HG02763 (cell line): ENCODE results near the gene ACSF2.

ENCODE experiments used
- ATAC-seq: cut with Tn5 transposase; IDR thresholded peaks from one replicate; pipeline ENCODE4 v1.9.1; 2021; ENCODE audit warnings: mild to moderate bottlenecking, moderate library complexity; ENCODE audit not compliant: unreplicated experiment

The ACSF2 gene

GRCh38 chr17:50495217-50495823 is 69.3 kb downstream of the ACSF2 start:
- ATAC-seq = no peak

DNA sequence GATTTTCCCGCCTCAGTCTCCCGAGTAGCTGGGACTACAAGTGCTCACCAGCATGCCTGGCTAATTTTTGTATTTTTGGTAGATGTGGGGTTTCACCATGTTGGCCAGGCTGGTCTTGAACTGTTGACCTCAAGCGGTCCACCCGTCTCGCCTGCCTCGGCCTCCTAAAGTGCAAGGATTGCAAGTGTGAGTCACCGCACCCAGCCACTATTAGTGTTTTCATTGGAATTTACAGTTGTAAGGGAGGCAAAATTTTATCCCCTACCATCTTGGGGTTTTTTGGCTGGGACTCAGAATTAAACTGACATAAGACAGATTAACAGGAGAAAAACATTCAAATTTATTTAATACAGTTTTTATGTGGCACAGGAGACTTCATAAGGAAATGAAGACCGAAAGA is 69.9 kb downstream of the ACSF2 start:
- no peak for ATAC-seq

- ATAC-seq = no peak
Measured at GRCh38 chr17:50498021-50498874, 72.2 kb downstream of the ACSF2 start.

DNA sequence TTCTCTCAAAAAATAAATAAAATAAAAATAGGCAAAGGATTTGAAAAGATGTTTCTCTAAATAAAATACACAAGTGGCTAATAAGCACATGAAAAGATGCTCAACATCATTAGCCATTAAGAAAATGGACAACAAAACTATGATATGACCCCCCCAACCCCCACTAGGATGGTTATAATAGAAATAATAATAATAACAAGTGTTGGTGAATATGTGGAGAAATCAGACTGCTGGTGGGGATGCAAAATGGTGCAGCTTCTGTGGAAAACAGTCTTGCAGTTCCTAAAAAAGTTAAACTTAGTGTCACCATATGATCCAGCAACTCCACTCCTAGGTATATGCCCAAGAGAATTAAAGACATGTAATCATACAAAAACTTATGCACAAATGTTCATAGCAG is 73.3 kb downstream of the ACSF2 start:
- no peak for ATAC-seq

- ATAC-seq = no peak
Measured at GRCh38 chr17:50499721-50500120, 73.7 kb downstream of the ACSF2 start.

- no peak for ATAC-seq
Measured at GRCh38 chr17:50501054-50501453, 75.0 kb downstream of the ACSF2 start.

- no peak for ATAC-seq
Measured at GRCh38 chr17:50502301-50502990, 76.4 kb downstream of the ACSF2 start.

- no peak for ATAC-seq
Measured at GRCh38 chr17:50505591-50506130, 79.6 kb downstream of the ACSF2 start.

DNA sequence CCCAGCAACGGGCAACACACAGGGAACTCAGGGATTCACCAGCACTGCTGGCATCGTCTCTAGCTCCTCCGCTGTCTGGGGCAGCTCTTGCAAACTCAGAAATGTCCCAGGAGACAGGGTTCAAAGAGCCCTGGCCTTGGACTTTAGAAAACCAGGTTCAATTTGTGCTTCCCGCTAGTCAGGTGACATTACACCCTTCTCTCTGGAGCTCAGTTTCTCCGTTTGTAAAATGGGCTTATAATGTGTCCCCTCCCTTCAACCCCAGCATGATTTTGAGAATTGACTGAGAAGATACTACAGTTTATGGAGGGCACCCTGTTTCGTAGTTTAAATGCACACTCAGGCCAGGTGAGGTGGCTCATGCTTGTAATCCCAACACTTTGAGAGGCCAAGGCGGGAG is 80.3 kb downstream of the ACSF2 start:
- ATAC-seq = no peak

GRCh38 chr17:50507871-50508572 is 82.0 kb downstream of the ACSF2 start, which contains the start of gene MYCBPAP:
MYCBPAP (plus strand) TSS chr17:50508439; CDS start chr17:50508675, 236 bp downstream.
- ATAC-seq = no peak

- no peak for ATAC-seq
Measured at GRCh38 chr17:50508573-50509460, 82.8 kb downstream of the ACSF2 start.

GRCh38 chr17:50511058-50511457 is 85.0 kb downstream of the ACSF2 start:
- peak; percentile 69 for ATAC-seq

- no peak for ATAC-seq
Measured at GRCh38 chr17:50513495-50513894, 87.5 kb downstream of the ACSF2 start.

GRCh38 chr17:50514388-50514787 is 88.4 kb downstream of the ACSF2 start:
- ATAC-seq = no peak

DNA sequence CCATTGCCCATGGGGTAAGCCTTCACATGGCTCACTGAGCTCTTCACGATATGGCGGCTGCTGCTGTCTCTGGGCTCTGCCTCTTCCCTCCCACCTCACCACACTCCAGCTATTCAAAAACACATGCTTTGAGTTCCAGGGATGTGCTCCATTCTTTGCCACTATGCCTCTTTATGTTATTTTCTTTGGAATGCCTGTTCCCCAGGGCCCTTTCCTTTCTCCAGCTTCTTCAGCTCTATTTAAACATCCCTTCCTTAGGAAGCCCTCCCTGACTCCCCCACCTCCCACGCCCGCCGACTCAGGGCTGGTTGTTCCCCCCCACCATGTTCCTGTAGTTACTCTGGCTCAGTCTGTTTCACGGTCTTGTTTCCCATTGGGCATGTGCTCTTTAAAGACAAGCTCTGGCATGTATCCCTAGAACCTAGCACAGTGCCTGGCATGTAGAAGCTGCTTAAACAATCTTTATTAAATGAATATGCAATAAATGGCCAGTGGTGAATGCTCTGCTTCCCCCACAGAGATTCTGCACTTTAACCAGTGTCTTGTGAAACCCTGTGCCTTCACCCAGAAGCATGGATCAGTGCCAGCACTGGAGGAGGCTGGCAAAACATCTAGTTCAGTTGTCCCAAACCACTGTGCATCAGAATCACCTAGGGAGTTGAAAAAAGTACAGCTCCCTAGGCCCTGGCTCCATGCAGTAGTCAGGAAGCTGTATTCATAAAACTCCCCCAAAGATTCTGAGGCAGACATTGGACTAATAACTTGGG is 89.1 kb downstream of the ACSF2 start:
- no peak for ATAC-seq

DNA sequence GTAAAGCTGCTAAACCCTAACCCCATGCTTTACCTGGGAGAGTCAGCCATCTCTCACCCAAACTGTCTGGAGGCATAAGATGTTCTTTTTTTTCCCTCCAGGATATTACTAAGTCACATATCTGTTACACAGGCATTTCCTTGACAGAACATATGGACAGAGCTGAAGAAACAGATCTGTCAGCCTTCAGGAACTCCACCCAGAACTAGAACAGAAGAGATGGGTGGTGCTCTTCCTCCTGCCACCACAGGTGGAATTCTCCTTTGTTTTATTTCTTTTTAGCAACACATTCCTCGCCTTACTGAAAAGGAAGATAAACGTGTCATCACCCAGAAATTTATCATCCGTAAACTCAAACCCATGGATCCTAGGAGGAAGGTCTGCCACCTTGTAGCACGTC is 91.0 kb downstream of the ACSF2 start:
- no peak for ATAC-seq

DNA sequence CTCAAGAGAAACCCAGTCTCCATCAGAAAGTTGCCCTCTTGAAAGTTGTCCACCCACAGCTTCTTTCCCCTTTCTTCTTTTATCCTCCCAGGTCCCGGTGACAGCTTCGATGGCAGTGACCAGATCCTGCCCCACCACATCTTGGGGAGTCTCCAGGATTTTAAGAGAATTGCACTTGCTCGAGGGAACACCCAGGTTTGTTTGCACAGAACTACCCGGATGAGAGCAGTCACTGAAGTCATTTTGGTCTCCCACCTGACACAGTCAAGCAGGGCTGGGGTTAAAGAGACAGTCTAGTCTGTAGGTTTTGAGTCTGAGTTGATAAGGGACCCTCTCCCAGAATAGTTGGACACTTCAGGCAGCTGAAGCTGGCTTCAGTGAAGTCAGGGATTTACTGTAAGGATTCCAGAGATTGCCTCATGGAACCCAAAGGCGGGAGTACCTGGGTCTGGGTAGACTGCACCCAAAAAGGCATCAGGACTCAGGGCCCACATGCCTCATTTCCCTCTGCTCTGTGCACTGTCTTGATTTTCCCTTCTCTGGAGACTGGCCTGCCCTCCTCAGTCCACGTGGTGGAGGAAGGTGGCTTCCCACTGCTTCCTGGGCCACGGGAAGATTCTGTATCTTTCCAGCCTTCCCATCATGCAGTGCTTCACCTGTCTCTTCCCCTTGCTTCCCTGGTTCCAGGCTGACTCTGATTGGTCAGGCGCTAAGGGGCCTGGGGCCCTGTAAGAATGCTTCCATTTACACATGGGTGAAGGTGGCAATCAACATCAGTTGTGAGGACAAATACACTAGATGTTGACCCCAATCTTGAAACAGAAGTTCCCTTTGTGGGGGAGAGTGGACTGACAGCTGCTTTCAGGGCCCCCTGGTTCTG is 91.7 kb downstream of the ACSF2 start:
- ATAC-seq = no peak

DNA sequence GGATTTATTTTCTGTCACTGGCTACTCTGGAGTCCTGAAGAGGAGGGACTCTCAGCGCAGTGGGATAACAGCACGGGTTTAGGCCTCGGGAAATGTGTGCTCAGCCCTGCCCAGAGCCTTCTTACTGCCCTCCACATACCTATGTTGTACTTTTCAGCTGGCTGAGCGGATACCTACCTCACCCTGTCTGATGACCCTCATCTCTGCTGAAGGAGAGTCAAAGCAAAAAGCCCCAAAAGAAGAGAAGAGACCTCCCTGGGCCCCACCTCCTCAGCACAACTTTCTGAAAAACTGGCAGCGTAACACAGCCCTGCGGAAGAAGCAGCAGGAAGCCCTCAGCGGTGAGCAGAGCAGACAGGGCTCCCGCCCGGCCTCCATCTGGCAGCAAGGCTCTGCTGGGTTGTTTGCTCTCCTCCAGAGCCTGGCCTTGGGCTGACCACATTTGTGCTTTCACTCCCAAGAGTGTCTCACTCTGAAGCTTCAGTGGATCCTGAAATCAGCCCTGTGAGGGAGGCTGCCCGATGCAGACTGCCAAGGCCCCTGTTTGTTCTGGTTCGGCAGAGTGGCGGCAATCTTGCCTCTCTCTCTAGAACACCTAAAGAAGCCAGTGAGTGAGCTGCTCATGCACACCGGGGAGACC is 92.5 kb downstream of the ACSF2 start:
- ATAC-seq = no peak
